GM03348 (cell line): Measurements from ENCODE around the gene NKX6-2.
"Not testable (repeated sequence)": the region's sequence is repeated elsewhere in the genome, so short reads cannot be mapped to it uniquely, and the experiment has no call there.

Experiments used
- DNase-seq: peaks from one replicate; pipeline ENCODE4 v3.0.0; 2012; ENCODE audit warnings: low spot score

Gene NKX6-2

GRCh38 chr10:132779549-132780294 is 6.2 kb downstream of the NKX6-2 start:
- DNase-seq = no peak

- no peak for DNase-seq
These were observed 8.5 kb downstream of the NKX6-2 start for GRCh38 chr10:132777441-132777840.

DNA sequence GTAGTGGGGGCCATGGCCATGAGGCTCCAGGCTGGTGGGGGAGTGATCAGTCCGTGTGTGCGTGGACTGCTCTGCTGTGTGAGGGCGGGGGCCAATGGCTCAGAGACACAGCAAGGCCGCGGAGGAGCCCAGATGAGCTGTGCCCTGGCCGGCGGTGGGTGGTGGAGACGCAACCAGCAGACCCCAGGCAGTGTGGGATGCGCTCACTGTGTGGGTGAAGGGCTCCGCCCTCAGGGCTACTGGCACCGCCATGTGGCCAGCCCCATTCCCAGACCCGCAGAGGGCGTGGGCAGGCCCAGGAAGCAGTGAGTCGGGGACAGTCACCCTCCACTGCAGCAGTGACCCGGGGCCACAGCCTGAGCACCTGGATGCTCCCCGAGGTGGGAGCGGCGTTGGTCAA is 9.1 kb downstream of the NKX6-2 start:
- no peak for DNase-seq

GRCh38 chr10:132776186-132776585 is 9.8 kb downstream of the NKX6-2 start:
- DNase-seq = no peak

DNA sequence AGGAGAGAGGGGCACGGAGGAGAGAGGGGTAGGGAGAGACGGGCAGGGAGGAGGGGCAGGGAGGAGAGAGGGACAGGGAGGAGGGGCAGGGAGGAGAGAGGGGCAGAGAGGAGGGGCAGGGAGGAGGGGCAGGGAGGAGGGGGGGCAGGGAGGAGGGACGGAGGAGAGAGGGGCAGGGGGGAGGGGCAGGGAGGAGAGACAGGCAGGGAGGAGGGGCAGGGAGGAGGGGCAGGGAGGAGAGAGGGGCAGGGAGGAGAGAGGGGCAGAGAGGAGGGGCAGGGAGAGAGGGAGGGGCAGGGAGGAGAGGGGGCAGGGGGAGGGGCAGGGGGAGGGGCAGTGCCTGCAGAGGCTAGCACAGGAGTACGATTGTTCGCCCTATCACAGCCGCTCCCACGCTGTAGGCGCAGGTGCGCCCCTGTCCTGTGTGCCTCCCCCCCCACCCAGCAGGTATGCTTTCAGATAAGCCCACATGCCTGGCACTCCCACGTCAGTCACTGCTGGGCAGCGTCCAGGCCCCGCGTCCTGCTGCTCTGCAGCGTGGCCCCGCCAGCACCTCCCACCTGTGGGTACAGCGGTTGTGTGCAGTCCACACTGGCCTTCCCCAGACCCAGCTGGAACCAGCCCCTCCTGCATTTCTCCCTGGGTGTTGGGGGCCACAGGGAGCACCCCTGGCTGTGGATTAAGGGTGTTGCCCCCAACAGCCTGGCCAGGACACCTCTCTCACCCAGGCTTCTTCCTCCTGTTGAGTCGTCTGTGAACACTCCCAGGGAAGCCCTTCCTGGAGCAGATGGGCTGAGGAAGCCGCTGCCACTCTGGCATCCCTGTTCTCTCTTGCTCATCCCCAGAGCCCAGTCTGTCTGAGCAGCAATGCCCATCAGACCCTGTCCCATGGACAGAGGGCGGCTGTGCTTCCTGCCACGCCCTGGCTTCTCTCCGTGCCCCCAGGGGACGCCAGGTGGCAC is 10.8 kb downstream of the NKX6-2 start:
- no peak for DNase-seq

- DNase-seq = no peak
These were observed 11.6 kb downstream of the NKX6-2 start for GRCh38 chr10:132774181-132774901.

- DNase-seq = not testable (repeated sequence)
These were observed 13.1 kb downstream of the NKX6-2 start for GRCh38 chr10:132772816-132773215.

GRCh38 chr10:132770061-132771021 is 15.6 kb downstream of the NKX6-2 start:
- DNase-seq = no peak

- no peak for DNase-seq
These were observed 17.4 kb downstream of the NKX6-2 start for GRCh38 chr10:132768346-132769248.

DNA sequence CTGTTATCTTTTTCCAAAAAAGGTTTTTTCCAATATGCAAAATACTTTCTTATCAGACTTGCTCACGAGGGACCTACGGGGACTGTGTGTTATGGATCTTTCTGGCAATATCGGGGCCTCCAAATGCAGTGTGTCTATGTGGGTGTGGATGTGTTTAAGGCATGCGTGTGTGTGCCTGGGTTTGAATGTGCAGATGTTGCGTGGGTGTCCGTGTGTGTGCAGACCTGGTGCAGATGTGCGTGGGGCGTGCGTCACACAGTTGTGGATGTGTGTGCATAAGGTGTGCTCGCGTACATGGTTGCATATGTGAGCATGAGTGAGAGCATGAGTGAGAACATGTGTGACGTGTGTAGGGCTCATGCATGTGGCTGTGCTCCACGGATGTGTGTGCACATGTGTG is 19.7 kb downstream of the NKX6-2 start:
- DNase-seq = no peak

DNA sequence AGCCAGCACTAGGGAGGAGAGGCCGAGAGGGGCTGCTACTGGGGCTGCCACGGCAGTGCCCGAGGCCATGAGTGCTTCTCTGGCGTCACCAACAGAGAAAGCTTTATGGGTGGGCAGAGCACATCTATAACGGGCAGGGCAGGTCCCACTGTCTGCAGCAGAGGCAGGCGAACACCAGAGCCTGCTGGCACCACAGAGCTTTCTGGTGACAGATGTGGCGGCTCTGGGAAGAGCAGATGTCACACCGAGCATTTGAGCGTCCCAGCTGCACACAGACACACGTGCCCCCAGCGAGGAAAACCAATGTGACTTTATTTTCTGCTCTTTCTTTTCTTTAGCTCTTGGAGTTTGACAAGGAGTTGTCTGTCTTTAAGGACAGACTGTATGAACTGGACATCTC is 20.5 kb downstream of the NKX6-2 start:
- no peak for DNase-seq

- no peak for DNase-seq
These were observed 21.8 kb downstream of the NKX6-2 start for GRCh38 chr10:132764108-132764507.

DNA sequence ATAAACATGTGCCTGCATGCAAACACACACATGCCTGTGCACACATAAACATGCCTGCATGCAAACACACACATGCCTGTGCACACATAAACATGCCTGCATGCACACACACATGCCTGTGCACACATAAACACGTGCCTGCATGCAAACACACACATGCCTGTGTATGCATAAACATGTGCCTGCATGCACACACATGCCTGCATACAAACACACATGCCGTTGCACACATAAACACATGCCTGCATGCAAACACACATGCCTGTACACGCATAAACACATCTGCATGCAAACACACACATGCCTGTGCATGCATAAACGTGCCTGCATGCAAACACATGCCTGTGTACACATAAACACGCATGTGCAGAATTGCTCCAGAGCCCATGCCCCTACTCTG is 22.4 kb downstream of the NKX6-2 start:
- DNase-seq = no peak

- DNase-seq = no peak
These were observed 23.7 kb downstream of the NKX6-2 start for GRCh38 chr10:132762267-132762666.

GRCh38 chr10:132761395-132762060 is 24.4 kb downstream of the NKX6-2 start:
- no peak for DNase-seq

DNA sequence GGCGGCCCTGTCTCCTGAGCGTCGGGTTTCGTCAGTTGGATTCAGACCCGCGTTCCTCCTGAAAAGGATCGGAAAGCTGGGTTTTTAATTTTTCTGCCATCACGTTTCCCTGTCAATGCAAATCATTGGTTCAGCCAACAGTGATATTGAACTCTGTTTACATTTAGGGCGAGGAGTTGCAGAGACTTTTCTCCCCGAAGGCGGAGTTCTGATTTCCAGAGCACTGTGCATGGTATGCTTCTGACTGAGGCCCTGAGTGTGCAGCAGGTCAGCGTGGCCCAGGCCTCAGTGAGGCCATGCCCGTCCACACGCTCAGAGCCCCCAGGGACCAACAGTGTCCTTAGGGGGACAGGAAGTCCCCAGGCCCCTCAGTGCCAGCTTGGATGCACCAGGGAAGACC is 27.1 kb downstream of the NKX6-2 start:
- no peak for DNase-seq

GRCh38 chr10:132757171-132757570 is 28.8 kb downstream of the NKX6-2 start:
- DNase-seq = no peak

DNA sequence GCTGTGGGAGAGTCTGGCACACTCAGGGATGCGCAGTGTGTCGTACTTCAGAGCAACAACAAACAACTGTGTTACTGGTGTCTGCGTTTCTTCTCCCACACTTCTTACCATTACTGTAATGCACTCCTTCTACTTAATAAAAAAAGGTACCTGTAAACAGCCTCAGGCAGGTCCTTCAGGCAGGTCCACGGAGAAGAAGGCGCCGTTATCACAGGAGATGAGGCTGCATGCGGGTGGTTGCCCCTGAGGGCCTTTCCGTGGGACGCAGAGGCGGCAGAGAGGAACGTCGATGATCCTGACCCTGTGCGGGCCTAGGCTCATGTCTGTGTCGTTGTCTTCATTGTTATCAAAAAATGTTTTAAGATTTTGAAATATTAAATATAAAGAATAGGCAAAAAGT is 29.4 kb downstream of the NKX6-2 start:
- no peak for DNase-seq

GRCh38 chr10:132755166-132755711 is 30.7 kb downstream of the NKX6-2 start:
- no peak for DNase-seq
